ENCODE results near the gene MTERF2. TPM values are rescaled to one million over a fixed set of nuclear protein-coding genes. Genes with fewer than 3 reads are reported as not detected.

Gene MTERF2
- total and polyA plus RNA-seq, 10 of the 15 experiments (the other 5 are each of a cell fraction or from before 2014, with no cell fraction given), result 2.1 to 9.8 (median 6.7) TPM

- RAD21 ChIA-PET (ENCODE audit: unreplicated experiment), result no interaction called here
- no peak for DNase-seq (ENCODE audit: low read depth, low spot score)
- peaks cover 5% of the 10 kb centered on the region; the same call in 2 of the 3 replicates for H3K9me3 ChIP-seq (replicated peaks; ENCODE audit: control insufficient read depth, insufficient read depth, low read length)
- no peaks in the 10 kb centered on the region for H3K36me3 ChIP-seq (ENCODE audit: control insufficient read depth in 2 of 2, insufficient read depth in 2 of 2, low read length in 1 of 2)
- ATAC-seq, result no peak
- TF ChIP-seq, protein P1, sequence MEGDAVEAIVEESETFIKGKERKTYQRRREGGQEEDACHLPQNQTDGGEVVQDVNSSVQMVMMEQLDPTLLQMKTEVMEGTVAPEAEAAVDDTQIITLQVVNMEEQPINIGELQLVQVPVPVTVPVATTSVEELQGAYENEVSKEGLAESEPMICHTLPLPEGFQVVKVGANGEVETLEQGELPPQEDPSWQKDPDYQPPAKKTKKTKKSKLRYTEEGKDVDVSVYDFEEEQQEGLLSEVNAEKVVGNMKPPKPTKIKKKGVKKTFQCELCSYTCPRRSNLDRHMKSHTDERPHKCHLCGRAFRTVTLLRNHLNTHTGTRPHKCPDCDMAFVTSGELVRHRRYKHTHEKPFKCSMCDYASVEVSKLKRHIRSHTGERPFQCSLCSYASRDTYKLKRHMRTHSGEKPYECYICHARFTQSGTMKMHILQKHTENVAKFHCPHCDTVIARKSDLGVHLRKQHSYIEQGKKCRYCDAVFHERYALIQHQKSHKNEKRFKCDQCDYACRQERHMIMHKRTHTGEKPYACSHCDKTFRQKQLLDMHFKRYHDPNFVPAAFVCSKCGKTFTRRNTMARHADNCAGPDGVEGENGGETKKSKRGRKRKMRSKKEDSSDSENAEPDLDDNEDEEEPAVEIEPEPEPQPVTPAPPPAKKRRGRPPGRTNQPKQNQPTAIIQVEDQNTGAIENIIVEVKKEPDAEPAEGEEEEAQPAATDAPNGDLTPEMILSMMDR (IDR thresholded peaks at IDR 0.05 in 2 of 3, conservative IDR thresholded peaks at IDR 0.05 in 1 of 3; ENCODE audit: control insufficient read depth in 2 of 3, extremely low read depth in 1 of 3, insufficient read depth in 1 of 3, low read depth in 3 of 3, low read length in 3 of 3), result no peak
- TF ChIP-seq YY1 (IDR thresholded peaks at IDR 0.05; ENCODE audit: low read depth, low read length) (no peak), JUND (IDR thresholded peaks at IDR 0.05; ENCODE audit: low read depth, low read length) (no peak), MEF2B (IDR thresholded peaks at IDR 0.05; ENCODE audit: partially characterized antibody, poor library complexity, severe bottlenecking) (no peak), BACH1 (IDR thresholded peaks at IDR 0.05; ENCODE audit: borderline replicate concordance) (no peak), SMAD5 (IDR thresholded peaks at IDR 0.05; ENCODE audit: low read depth) (no peak), SIX5 (IDR thresholded peaks at IDR 0.05; ENCODE audit: low read depth, low read length, severe bottlenecking) (no peak), CHD1 (IDR thresholded peaks at IDR 0.05; ENCODE audit: low read depth, low read length) (no peak), EP300 (IDR thresholded peaks at IDR 0.05; ENCODE audit: borderline replicate concordance in 1 of 2, control insufficient read depth in 1 of 2, low read depth in 2 of 2, low read length in 2 of 2) (no peak), FOXK2 (IDR thresholded peaks at IDR 0.05) (no peak), RELB (IDR thresholded peaks at IDR 0.05; ENCODE audit: low read depth) (no peak), SIN3A (IDR thresholded peaks at IDR 0.05; ENCODE audit: low read depth, low read length) (no peak), ZNF207 (IDR thresholded peaks at IDR 0.05; ENCODE audit: borderline replicate concordance) (no peak), NRF1 (conservative IDR thresholded peaks at IDR 0.05; ENCODE audit: low read depth, low read length) (no peak), HDAC6 (IDR thresholded peaks at IDR 0.05; ENCODE audit: unreplicated experiment) (no peak), NFYB (IDR thresholded peaks at IDR 0.05; ENCODE audit: insufficient read depth, low read depth, low read length) (no peak)
- TF ChIP-seq, protein P2, sequence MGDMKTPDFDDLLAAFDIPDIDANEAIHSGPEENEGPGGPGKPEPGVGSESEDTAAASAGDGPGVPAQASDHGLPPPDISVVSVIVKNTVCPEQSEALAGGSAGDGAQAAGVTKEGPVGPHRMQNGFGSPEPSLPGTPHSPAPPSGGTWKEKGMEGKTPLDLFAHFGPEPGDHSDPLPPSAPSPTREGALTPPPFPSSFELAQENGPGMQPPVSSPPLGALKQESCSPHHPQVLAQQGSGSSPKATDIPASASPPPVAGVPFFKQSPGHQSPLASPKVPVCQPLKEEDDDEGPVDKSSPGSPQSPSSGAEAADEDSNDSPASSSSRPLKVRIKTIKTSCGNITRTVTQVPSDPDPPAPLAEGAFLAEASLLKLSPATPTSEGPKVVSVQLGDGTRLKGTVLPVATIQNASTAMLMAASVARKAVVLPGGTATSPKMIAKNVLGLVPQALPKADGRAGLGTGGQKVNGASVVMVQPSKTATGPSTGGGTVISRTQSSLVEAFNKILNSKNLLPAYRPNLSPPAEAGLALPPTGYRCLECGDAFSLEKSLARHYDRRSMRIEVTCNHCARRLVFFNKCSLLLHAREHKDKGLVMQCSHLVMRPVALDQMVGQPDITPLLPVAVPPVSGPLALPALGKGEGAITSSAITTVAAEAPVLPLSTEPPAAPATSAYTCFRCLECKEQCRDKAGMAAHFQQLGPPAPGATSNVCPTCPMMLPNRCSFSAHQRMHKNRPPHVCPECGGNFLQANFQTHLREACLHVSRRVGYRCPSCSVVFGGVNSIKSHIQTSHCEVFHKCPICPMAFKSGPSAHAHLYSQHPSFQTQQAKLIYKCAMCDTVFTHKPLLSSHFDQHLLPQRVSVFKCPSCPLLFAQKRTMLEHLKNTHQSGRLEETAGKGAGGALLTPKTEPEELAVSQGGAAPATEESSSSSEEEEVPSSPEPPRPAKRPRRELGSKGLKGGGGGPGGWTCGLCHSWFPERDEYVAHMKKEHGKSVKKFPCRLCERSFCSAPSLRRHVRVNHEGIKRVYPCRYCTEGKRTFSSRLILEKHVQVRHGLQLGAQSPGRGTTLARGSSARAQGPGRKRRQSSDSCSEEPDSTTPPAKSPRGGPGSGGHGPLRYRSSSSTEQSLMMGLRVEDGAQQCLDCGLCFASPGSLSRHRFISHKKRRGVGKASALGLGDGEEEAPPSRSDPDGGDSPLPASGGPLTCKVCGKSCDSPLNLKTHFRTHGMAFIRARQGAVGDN (IDR thresholded peaks at IDR 0.05), result no peak
- SMC1A ChIA-PET (ENCODE audit: uncharacterized antibody, unreplicated experiment), result no interaction called here
- in situ Hi-C loops (cut with MboI), result no loop called here
- no peaks in the 10 kb centered on the region for H3K79me2 ChIP-seq (ENCODE audit: control insufficient read depth, insufficient read depth, low read length)
- no peak overlapping the region for H3K4me3 ChIP-seq
- H3K27me3 ChIP-seq (replicated peaks in 1 of 2; ENCODE audit: control insufficient read depth in 2 of 2, insufficient read depth in 2 of 2, low read length in 1 of 2), result no peaks in the 10 kb centered on the region
- no peaks in the 10 kb centered on the region for H3K4me1 ChIP-seq (ENCODE audit: control insufficient read depth, insufficient read depth, low read length)
- no peak overlapping the region for H3K4me2 ChIP-seq (ENCODE audit: control insufficient read depth, insufficient read depth)
- intact Hi-C loops (cut with micrococcal nuclease; ENCODE audit: unreplicated experiment), result no loop called here
- 93% methylated on average over 5 of the region's 5 CpGs for WGBS (ENCODE audit: insufficient coverage, insufficient replicate concordance, low lambda C conversion rate, missing lambda C conversion rate)
- H3K9ac ChIP-seq (ENCODE audit: control insufficient read depth, insufficient read depth, low read length), result no peak overlapping the region
- BruUV-seq (replicated peaks), result no TSS peak
- no peak overlapping the region for H2AFZ ChIP-seq (ENCODE audit: control insufficient read depth, low read depth, low read length)
- POLR2A ChIA-PET, result no interaction called here
- no peak overlapping the region for H3K27ac ChIP-seq (ENCODE audit: control insufficient read depth, insufficient read depth)
- CTCF ChIA-PET, result no interaction called here
- no peaks in the 10 kb centered on the region for H4K20me1 ChIP-seq (ENCODE audit: control insufficient read depth, insufficient read depth)
- no peak for FAIRE-seq
Observed at GRCh38 chr12:106950591-106950990, 36.4 kb downstream of the MTERF2 start.

Data from GM12878 (cell line).